HFF-Myc (cell line): ENCODE data around the gene SERPINA6.
"Not testable (repeated sequence)": the region's sequence is repeated elsewhere in the genome, so short reads cannot be mapped to it uniquely, and the experiment has no call there.

ENCODE experiments used
- DNase-seq: peaks from one replicate; pipeline ENCODE4 v3.0.0-alpha.2; 2011; ENCODE audit warnings: low read depth; ENCODE audit errors: extremely low read depth
- H3K4me3 ChIP-seq: replicated peaks from 2 replicates; pipeline ENCODE4 v1.5.1; 2011; ENCODE audit warnings: low read depth, mild to moderate bottlenecking, control low read depth, low read length
- CTCF ChIP-seq: IDR thresholded peaks from 2 replicates; pipeline ENCODE4 v1.5.1; 2012; ENCODE audit warnings: mild to moderate bottlenecking, low read depth, low read length, control low read depth; ENCODE audit errors: missing control alignments

Gene SERPINA6

DNA sequence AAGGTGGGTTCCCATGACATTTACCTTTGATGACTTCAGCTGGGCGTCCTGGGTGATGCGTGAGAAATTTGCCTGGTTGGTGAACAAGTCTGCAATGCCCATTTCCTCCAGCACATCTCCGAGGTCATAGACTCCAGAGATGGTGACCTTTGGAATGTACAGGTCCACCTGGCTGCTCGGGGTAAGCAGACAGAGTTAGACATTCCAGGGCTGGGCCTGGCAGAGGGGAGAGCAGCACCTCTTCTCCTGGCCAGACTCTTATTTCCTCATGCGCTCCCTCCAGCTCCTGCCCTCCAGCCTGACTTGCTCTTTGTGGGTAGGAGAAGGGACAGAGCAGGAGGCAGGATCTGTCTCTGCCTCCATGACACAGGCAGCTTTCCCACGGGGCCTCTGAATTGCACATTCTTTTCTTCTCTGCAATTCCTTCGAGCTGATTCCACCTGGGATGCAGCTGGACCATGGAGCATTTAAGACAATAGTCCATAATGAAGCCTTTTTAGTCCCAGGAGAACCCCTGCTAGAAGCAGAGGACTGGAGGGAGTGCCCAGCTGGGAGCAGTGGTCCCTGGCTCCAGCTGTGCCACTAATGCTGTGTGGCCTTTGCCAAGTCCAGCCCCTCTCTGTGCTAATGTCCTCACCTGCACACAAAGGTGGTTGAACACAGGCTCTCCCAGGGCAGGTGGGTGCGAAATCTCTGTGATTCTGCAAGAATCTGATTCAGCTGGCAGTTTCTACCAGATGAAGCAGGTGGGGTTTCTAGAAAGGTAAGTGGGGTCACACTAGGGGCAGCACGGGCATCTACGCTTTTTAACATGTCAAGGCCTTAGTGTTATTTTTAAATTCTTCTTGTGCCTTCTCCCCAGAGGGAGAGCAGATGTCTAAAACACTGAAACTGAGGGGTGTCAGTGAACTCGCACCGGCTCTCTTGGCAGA, 16.8 kb downstream of the SERPINA6 start:
- DNase-seq: no peak
- no peak overlapping the region for H3K4me3 ChIP-seq
- no peak for TF ChIP-seq CTCF

DNA sequence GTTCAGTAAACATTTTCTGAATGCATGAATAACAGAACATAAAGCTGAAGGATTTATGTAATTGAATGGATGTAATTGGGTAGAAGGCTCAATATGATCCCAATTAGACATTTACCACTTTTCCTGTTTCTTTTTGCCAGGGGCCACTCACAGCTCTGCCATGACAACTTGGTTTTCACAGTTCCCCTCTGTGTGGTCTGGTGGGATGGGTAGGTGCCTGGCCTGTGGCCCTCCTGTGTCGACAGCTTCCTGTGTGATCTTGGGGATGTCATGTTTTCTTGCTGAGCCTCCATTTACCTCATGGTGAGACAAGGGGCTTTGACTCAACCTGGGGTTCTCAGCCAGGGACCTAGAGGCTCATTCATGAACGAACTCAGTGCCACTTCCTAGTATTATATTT, 17.5 kb downstream of the SERPINA6 start:
- H3K4me3 ChIP-seq: no peak overlapping the region
- no peak for DNase-seq
- no peak for TF ChIP-seq CTCF

- DNase-seq: no peak
- no peak overlapping the region for H3K4me3 ChIP-seq
- no peak for TF ChIP-seq CTCF
These were observed 18.9 kb downstream of the SERPINA6 start for GRCh38 chr14:94304243-94304642.

DNA sequence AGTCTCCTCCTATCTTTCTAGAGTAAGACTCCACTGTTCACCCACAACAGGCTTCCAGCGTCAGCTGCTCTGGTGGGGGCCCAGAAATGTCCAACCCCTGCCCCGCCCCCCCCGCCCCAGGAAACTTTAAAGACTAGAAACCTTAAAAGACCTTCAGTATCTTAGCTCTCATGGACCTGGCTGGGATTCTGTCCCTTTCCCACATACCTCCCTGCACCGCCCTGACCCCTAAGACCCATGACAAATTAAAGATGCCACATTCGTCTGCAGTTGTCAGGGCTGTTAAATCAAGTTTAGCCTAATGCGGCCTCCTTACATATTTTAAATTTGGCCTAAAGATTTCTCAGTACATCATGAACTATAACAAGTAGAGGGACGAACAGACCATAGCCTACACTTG, 20.0 kb downstream of the SERPINA6 start:
- no peak overlapping the region for H3K4me3 ChIP-seq
- TF ChIP-seq CTCF: no peak
- DNase-seq: no peak

GRCh38 chr14:94298130-94298529, 25.0 kb downstream of the SERPINA6 start:
- no peak overlapping the region for H3K4me3 ChIP-seq
- no peak for DNase-seq
- TF ChIP-seq CTCF: no peak

GRCh38 chr14:94296181-94296545, 27.0 kb downstream of the SERPINA6 start:
- not testable (repeated sequence) for DNase-seq, H3K4me3 ChIP-seq

GRCh38 chr14:94295360-94296180, 27.6 kb downstream of the SERPINA6 start:
- DNase-seq: no peak
- H3K4me3 ChIP-seq: no peak overlapping the region
- no peak for TF ChIP-seq CTCF
